Activated T-cell treated with anti-CD3 and anti-CD28 coated beads, Interleukin-2, amount 50 U/mL, for 48 hours (primary cell): ENCODE results near the gene TENM4.

ENCODE experiments used
- DNase-seq, 2 experiments: peaks; one replicate each; pipeline ENCODE4 v3.0.0-alpha.2; 2020

TENM4 gene

DNA sequence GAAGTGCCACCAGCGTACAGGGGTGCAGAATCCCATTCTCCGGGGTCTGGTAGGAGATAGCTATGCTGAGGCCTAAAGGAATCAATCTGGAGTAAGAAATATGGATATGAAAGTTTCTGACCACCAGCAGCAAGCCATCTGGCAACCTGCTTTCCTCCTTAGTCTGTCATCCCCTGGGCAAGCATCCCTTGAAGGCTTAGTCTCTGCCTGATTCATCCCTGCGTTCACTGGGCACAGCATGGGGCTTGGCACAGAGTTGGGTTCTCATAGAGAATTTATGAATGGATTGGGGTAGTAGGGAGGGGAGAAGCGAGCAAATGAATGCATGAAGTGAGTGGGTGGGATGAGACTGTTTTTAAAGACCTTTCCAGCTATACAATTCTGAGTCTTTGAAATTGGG, 780.4 kb downstream of the TENM4 start:
- no peak for DNase-seq

DNA sequence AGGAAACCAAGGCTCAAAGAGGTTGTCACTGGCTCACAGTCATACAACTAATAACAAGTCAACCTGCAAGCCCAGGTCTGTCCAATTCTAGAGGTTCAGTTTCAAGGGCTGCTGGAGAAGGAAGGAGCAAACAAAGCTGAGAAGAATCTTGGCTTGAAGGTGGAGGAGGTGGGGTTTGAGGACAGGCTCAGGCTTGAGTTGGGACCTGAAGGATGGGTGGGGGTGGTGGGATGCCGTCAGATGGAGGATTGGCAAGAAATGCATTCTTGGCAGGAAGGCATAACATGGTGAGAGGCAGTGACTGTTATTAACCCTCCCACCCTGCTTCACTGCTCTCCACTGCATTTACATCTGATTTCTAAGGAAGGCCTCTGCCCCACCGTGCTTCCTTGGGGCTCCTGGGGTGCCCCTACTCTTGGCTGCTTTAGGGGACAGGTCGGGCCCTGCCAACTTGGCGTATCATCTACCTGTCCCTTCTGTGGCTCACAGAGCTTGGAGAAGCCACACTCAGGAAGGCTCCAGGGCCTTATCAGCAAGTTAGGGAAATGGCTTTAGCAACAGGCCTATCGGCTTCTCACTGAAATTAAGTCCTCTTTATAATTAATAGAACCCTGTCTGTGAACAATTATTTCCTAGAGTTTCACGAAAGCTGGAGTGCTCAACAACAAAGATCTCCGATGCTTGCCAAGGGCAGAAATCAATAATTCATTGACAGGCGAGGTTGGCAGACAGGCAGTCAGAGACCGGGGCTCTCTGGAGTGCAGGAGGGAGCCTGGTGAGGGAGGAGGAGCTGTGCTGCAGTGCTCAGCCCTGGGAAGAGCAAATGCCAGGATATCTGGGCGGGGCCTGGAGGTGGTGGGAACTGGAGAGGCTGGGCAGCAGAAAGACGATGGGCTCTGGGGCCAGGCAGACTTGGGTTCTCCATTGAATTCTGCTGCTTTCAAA, 781.2 kb downstream of the TENM4 start:
- DNase-seq = no peak

DNA sequence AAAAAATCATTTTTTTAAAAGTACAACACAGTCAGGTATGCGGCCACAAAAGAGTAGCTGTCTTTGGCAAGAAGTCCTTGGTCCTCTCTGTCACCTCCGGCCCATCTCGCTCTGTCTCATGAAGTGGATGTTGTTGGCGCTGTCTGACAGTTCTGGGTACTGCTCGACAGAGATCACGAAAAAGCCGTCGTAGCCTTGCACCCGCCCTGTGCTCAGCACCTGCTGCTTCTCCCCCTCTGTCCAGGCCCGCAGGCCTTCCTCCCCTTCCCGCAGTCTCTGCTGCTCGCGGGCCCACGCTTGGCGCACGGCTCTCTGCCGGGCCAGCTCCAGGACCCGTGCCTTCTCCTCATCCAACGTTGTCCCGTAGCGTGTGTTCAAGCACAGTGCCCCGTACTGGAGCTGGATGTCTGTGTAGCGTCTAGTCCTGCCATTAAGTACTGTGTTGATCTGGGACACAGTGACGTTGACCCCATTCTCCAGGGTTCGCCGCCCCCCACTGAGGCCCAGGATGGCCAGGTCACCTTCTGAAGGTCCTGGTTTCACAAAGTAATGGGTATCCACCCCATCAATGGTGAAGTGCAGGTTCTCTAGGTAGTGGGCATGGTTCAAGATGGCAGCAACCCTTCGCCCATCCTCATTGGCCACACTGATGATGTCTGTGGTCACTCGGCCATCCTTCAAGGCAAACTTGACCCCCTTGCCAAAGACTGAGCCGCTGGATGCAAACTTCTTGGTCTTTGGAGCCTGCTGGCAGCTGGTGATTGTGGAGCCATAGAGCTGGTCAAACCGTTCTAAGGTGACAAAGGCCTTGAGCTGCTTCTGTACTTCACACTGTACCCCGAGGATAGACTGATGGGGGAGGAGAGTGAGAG, 782.6 kb downstream of the TENM4 start:
- DNase-seq = no peak

DNA sequence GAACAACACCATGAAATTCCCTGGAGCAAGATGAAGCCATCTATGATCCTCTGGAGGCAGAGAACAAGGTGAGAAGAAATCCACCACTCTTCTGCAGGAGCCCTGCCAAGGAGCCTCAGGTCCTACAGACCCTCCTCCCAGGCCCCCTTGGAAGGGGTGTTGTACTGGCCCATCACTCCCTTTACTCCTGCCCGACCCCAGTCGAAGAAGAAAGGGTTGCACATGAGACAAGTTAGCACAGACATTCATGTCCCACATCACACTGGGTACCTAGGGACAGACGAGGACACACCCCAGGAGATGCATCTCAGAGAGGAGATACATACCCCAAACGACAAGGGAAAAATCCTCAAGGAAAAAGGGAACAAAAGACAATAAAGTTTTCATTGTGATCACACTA, 783.4 kb downstream of the TENM4 start:
- no peak for DNase-seq

DNA sequence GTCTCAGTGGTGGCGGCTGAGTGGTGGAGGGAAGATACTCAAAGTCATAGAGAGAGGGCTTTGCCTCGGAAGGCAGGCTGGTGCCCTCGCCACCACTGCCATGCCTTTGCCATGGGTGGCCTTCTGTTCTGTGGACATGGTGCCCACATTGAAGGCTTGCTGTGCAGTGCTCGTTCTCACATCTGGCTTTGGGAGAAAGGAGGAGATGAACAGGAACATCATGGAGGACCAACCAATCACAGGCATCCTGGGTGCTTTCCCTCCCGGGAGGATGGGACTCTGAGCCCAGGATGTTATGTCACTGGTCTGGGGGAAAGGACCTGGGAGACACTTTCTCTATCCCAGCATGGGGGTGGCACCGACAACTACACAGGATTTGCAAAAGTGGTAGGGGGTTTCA, 783.8 kb downstream of the TENM4 start:
- no peak for DNase-seq

DNA sequence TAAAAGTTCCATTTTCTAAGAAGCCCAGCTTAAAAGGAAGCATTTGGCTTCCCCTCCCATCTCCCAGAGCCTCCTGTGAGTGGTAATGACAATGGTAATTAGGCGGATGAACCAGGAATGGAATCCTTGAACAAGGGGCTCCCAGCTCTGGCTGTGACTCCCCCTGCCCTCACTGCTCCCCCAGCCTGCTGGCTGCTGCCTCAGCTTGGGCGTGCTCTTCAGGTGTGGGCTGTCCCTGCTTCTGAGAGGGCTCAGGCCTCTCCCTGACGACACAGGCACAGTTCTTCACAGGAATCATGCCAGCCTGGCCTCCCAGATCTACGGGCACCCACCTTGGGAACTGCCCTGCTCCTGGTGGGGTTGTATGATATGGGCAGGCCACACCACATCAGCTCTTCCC, 784.5 kb downstream of the TENM4 start:
- DNase-seq = no peak

DNA sequence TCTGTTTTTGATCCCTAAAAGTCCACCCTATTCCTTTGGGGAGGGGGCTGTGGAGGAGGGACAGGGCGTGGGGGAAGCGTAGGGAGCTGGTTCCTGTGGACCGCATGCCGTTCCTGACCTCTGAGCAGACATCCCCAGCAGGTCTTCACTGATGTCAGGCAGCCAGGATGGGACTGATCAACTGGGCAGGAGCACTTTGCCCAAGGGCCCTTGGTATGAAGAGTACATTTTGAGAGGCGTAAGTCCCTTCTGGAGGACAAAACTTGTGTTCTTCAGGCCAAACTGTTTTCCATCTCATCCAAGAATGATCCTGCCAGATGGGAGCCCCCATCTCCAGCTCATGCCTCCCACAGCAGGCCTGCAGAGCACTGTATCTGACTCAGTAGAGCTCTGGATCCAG, 785.3 kb downstream of the TENM4 start:
- no peak for DNase-seq

DNA sequence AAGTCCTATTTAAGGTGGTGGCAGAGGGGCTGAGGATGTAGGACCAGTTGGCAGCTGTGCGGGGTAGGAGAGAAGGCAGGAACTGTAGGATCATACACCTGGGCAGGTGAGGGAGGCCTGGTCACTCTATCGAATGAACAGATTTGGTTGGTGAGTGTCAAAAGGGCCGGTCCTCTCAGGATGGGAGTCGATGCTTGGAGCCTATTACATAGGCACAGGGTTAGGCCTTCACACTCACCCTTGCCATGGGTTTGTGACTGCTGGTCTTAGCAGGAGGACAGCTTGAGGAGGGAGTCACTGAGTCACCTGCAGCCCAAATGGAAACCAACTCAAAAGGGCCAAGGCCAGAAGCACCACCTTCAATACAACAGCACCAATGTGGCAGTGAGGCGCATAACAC, 786.0 kb downstream of the TENM4 start:
- no peak for DNase-seq

DNA sequence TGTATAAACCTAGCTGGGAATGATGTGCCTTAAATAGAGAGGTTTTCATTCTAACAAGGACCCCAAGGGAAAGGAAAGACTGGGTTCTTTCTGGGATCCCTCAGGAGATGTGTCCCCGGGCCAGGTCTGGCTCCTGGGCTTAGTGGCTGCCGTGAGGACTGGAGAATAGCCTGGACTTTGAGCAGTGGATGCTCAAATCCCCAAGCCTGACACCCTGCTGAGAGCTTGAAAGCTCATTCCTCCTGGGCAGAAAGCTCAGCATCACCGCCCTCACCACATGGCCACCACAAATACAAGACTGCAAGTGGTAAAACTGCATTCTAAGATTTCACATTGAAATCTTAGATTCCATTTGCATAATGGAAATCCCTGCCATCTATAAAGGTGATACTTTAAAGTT, 786.8 kb downstream of the TENM4 start:
- DNase-seq = no peak

DNA sequence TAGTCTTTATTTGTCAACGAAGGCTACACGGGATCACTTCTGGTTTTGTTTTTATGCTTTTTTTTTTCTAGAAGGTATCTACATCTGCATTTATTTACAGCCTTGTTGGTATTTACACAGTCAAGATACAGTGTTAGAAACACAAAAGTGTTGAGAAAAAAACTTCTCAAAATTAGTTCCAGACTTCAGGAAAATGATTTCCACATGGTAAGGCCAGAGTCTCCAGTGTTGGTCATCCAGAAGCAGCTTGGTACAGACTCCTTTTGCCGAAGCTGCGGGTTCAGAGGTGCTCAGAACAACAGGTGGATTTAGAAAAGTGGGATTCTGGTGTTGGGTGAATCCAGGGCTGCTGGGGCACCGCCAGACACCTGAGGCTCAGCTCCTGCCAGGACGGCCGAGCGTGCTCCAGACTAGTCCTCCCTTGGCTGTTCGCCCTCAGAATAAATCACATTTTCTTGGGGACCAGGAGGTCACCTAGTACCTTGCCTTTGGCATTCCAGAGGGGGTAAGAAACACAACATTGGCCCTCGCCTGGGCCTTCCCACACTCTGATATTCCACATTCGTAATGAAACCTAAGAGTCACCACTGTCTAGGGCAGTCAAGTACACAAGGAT, 787.4 kb downstream of the TENM4 start:
- DNase-seq = no peak

DNA sequence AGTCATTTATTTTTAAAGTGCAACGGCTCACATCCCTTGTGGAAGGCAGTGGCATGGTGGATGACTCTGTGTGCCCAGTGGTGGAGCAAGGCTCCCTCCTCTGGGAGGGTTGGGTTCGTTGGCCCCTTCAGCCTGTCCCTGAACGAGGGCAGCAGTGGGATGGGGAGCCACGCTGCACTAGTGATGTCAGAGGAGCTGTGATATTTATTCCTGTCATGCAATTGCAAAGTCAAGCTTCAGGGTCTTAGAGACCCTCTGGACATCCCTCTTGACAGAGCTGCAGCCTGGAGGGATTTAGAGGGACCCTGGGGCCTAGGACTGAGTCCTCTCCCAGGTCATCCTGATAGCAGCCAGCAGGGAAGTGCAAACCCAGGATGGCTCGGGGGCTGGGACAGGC, 788.0 kb downstream of the TENM4 start:
- DNase-seq = no peak

DNA sequence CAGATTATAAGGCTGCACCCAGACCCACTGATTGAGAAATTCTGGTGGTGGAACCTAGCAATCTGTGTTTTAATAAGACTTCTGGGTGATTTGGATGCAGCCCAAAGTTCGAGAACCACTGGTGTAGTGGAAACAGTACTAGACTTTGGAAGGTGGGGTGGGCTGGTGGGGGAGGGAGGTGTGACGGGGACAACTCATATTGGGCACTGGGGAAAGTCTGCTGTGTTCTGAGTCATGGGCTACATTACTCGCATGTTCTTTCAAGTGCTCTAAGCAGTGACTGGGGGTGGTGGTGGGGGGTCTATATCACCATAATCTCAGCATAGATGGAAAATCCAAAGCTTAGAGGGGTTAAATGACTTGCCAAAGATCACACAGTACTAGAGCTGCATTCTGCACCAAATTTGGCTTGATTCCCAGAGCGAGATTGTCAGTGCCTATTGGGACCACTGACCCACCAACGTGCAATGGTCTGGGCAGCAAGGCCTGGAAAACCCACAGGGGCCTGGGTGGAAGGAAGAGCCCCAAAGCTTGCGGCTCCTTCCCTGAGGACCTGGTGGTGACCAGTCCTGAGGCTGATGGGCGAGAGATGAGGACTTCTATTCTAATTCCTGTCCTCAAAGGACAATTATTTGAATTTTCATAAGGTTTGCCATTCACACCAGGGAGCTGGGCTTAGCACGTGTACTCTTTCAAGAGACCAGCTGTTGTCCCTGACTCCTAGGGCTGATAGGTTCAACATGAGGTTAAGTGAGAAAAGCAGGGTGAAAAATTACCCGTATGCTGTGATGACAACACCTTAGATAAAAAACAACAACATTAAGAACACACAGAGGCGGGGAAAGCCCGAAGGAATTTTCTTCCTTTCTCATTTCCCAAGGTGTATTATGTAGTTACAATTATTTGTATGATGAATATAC, 788.6 kb downstream of the TENM4 start:
- peak; percentile 64 for DNase-seq

DNA sequence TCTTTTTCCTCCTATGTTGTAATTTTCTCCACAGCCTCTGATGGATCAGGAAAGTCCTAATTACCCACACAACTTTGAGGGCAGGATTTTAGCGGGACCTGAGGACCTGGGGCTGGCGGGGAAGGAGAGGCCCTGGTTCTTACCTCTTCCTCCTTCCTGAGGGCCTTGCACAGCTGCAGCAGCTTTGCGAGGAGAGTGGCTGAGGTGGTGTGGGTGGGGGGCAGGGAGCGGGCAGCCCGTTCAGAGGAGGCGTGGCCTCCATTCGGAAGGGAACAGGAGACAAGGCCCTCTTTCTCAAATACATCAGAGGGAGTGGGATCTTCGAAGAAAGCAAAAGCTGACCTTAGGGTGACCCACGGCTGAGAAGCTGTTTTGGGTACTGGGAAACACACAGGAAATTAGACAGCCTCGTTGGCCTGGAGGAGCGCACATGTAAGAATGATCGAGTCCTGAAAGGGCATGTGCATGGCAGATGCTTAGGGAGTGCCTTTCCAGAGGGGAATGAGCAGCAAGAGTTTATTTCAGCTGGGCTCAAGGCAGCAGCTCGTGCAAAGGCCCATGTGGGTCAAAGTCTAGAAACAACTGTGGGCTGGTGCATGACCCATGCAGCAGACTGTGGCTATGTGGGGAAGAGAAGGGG, 789.6 kb downstream of the TENM4 start:
- no peak for DNase-seq

DNA sequence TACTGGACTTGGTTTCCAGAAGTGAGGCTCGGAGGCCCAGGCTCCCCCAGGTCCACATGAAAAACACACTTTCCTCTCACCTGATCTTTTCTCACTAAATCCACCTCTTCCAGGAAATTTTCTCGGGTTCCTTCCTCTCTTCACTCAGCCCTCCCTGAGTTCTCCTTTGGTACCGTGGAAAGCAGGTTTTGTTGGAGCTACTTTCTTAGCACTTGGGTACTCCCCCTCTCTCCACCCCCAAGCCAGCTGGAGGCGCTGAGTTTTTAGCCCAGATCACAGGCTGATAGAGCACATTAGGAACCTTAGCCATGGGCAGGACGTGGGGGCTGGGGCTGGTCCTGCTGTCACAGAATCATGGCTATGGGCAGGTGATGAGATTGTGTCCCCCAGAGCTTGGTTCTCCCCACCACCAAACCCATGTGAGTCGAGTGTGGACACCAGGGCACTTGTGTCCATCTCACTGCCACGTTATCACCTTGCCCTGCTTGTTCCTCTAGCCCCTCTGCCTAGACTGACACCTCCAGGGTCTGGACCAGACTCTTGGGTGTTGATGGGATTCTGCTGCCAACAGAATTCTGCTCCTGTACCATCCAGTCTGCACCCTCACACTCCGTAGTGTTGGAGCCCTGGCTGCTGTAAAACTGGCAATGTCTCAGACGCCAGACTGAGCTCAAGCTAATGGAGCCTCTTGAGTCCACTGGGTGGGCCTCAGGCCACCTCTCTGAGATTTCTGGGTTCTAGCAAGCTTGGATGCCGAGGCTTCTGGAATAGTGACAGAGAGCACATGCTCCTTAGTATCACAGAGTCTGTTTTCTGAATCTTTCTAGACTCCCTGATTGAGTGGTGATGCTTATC, 791.2 kb downstream of the TENM4 start:
- no peak for DNase-seq

DNA sequence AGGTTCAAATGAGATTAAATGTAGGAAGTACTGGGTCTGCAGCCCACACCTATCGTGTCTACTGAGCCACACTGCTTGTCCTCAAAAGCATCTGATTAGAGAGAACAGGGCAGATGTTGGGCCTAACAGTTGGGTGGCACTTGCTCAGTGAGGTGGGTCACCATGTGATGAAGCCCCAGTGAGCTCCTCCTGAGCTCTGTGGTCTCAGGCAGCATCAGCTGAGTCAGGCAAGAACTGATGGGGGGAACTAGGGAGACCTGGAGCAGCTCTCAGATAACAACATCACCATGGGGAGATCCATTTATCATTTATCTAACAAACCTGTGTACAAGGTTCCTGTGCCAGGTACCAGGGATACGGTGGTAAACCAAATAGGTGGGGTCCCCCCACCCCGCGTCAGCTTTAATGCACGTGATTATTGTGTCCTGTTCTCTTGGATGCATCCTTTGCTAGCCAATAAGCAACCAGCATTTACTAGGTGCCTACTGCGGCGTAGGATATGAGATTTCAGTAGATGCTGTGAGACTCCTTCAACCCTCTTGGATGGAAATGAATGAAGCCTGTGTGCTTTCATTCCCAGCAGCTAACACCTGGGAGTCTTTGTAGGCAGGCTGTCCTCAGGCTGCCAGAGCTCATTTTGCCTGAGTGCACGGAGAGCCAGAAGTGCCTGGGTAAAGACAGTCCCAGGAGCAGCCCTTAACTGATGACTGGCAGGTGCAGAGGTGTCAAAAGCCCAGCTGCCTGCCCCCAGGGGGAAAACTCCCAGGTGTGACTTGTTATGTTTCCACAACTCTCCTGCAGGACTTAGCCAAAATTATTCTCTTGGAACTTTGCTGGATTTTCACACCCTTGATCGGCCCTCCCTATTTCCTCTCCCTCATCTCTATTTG, 792.6 kb downstream of the TENM4 start:
- DNase-seq = no peak

DNA sequence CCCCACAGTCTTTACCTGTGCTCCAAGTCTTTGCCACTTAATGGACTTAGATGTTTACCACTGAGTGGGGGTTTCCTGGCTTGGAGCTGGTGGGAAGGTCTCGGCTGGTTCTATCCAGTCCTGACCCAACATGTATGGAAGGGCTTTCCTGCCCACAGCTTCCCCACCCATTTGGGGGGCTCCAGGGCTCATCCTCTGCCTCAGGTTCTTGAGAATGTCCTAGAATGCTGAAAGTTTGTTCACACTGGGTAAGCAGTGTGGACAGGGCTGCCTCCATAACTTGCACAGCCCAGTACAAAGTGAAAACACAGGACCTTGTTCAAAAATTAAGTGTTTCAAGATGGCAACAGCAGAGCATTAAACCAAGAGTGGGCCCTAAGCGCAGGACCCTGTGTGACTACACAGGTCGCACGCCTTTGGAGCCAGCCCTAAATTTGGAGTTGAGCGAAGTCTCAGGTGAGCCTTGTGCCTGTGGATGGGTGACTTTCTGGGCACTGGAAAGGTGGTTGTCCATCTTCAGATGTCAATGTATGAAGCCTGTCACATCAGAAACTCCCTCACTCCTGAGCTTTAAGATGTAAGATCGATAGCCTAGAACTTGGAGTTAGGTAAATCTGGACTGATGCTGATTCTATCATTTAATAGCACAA, 793.4 kb downstream of the TENM4 start:
- DNase-seq = no peak

DNA sequence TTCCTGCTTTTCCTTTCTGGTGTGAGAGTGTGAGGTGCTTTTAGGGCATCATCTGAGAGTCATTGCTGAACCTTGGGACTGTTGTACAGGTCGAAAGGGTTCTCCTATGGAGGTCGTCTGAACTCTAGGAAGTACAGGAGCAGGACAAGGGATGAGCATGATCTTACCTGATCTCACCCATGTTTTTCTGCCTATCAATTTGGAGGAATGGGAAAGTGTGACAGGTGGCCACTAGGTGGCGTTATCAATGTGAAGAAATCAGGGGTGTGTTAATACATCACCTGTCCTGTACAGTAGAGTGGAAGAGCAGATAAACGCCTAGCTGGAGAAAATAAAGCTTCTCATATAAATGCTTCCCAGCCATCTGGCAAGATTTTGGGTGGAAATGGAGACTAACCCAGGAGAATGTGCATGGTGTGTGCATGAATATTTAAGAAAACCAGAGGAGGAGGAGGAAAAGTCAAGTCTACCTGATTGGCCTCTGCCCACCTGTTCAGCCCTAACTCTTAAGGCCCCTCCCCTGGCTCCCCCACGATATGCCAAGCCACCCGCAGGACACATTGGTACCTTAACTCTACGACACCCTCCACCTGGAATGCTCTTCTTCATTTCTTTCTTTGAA, 794.2 kb downstream of the TENM4 start:
- DNase-seq = peak; percentile 67 to 70
